ENCODE results near the gene LMO3. TPM values are rescaled to one million over a fixed set of nuclear protein-coding genes. Genes with fewer than 3 reads are reported as not detected.
A peak's percentile ranks its signal among the peaks of the same experiment; 100 is the strongest.

LMO3 gene
- total RNA-seq, 1 donor from 2014 or later = 0.69 TPM

DNA sequence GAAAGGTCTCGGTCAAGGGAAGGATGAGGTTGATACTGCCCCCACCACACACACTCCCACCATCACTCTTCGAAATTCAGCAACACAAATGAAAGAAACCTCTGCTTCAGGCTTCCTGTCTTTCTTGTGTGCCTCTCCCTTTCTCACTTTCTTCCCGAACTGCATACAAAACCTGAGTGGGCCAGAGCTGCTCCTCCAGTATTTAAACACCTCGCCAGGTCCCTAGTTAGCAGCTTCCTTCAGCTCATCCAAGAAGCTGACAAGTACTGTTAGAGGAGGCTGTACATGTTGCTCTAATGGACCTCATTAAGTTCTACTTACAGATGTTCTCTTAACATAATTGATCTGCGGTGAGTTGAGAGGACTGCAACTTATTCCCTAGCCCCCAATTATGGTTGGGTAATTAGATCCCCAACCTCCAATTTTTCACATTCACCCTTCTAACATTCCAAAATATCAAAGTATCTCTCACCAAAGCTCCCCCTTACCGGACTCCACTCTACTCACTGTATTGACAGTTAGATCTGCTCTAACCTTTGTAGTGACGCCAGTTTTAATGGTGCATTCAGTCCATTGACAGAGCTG is 4.1 kb upstream of the LMO3 start:
- peaks cover 75% of the 10 kb centered on the region for H3K27me3 Mint-ChIP-seq (ENCODE audit: low read depth)
- H3K36me3 Mint-ChIP-seq = no peaks in the 10 kb centered on the region
- no peak overlapping the region for H3K27ac Mint-ChIP-seq
- TF ChIP-seq, protein P1, sequence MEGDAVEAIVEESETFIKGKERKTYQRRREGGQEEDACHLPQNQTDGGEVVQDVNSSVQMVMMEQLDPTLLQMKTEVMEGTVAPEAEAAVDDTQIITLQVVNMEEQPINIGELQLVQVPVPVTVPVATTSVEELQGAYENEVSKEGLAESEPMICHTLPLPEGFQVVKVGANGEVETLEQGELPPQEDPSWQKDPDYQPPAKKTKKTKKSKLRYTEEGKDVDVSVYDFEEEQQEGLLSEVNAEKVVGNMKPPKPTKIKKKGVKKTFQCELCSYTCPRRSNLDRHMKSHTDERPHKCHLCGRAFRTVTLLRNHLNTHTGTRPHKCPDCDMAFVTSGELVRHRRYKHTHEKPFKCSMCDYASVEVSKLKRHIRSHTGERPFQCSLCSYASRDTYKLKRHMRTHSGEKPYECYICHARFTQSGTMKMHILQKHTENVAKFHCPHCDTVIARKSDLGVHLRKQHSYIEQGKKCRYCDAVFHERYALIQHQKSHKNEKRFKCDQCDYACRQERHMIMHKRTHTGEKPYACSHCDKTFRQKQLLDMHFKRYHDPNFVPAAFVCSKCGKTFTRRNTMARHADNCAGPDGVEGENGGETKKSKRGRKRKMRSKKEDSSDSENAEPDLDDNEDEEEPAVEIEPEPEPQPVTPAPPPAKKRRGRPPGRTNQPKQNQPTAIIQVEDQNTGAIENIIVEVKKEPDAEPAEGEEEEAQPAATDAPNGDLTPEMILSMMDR (IDR thresholded peaks at IDR 0.05; ENCODE audit: unreplicated experiment) = no peak
- H3K9me3 Mint-ChIP-seq = no peaks in the 10 kb centered on the region
- no peak for DNase-seq (ENCODE audit: low spot score in 2 of 2, unreplicated experiment in 2 of 2)
- H3K4me3 Mint-ChIP-seq = no peak overlapping the region
- H3K4me1 Mint-ChIP-seq = peaks cover 36% of the 10 kb centered on the region

DNA sequence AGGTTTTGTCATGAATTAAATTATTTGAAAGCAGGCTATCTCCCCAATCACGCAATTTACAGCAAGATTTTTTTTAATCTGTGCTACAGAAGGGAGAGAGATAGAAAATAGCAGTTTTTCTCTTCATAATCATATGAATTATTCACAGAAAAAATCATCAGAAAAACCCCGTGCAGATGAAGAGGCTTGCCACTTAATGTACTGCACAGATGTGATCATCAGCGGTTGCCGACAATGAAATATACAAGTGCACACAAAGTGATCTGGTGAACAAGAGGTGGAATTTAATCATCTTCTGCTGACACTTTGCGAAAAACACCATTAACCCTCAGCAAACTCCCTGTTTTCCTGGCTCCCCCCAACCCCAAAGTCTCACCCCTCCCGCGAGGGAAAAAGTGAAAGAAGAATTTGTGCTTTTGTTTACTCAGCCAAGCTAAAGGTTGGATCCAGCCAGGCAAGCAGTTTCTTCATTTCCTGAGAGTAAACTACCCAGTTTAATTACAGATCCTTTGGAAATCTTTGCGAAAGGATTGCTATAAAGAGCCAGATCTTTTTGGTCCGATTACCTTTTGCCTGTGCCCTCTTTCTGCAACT is 3.1 kb upstream of the LMO3 start:
- no peak overlapping the region for H3K27ac Mint-ChIP-seq
- peaks cover 81% of the 10 kb centered on the region for H3K27me3 Mint-ChIP-seq (ENCODE audit: low read depth)
- H3K9me3 Mint-ChIP-seq = no peaks in the 10 kb centered on the region
- H3K4me1 Mint-ChIP-seq = peaks cover 46% of the 10 kb centered on the region
- no peak overlapping the region for H3K4me3 Mint-ChIP-seq
- no peaks in the 10 kb centered on the region for H3K36me3 Mint-ChIP-seq
- DNase-seq (ENCODE audit: low spot score in 2 of 2, unreplicated experiment in 2 of 2) = no peak
- TF ChIP-seq, protein P1 (IDR thresholded peaks at IDR 0.05; ENCODE audit: unreplicated experiment) = no peak

DNA sequence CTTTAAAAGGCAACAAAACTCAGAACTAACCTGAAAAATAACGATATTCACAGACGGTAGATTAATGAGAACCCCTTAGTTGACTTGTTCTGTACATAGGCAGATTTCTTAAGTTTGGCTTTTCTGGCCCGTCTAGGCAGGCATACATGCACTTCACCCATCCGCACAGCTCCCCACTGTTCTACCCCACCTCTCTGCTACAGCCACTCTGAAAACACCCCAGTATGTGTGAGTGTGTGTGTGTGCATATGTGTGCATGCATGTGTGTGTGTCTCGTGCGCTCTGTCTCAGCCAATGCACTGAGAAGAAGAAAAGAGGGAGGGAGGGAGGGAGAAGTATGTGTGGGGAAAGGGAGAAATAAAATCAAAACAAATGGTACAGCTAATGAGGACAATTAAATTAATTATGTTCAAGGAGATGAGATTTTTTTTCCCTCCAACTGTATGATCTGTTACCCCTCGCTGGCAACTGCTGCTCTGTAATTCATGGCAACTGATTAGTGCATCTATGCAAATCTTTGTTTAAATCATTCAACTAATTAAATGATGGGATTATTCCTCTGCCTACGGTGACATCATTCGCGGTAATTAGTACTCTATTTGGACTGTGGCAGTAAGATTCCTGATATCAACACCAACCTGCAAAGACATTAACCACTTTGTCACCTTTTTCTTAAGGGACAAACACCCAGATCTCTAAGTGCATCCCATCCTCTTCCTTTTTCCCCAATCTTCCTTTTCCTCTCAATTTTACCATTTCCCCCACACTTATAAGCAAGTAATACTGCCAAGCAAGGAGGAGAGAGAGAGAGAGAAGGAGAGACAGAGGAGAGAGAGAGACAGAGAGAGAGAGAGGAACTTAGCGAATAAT is 2.2 kb upstream of the LMO3 start:
- H3K27ac Mint-ChIP-seq = no peak overlapping the region
- H3K27me3 Mint-ChIP-seq (ENCODE audit: low read depth) = peaks cover 88% of the 10 kb centered on the region
- no peak overlapping the region for H3K4me3 Mint-ChIP-seq
- H3K9me3 Mint-ChIP-seq = no peaks in the 10 kb centered on the region
- TF ChIP-seq, protein P1 (IDR thresholded peaks at IDR 0.05; ENCODE audit: unreplicated experiment) = no peak
- H3K36me3 Mint-ChIP-seq = no peaks in the 10 kb centered on the region
- DNase-seq (ENCODE audit: low spot score in 2 of 2, unreplicated experiment in 2 of 2) = no peak
- peaks cover 47% of the 10 kb centered on the region for H3K4me1 Mint-ChIP-seq

DNA sequence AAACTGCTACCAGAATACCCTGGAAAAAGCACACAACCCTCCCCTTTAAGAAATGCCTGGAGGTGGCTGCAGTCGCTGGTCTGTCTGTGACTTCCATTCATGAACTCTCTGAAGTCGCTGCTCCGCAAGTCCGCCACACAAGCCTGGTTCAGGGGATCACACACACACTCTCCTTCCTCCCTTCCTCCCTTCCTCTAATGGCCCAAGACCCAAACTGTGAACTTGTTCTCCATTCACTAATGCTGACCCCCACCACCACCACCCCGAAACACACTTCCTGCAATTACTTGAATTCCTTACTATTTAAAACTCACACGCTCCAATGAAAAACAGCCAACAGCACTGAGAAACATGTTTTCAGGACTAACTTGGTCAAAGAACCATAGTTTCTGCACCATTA is 1.0 kb upstream of the LMO3 start:
- no peaks in the 10 kb centered on the region for H3K9me3 Mint-ChIP-seq
- peaks cover 47% of the 10 kb centered on the region for H3K4me1 Mint-ChIP-seq
- TF ChIP-seq, protein P1 (IDR thresholded peaks at IDR 0.05; ENCODE audit: unreplicated experiment) = no peak
- H3K36me3 Mint-ChIP-seq = no peaks in the 10 kb centered on the region
- no peak overlapping the region for H3K27ac Mint-ChIP-seq
- peaks cover 95% of the 10 kb centered on the region for H3K27me3 Mint-ChIP-seq (ENCODE audit: low read depth)
- H3K4me3 Mint-ChIP-seq = peak overlapping the region; percentile 72
- no peak for DNase-seq (ENCODE audit: low spot score in 2 of 2, unreplicated experiment in 2 of 2)

DNA sequence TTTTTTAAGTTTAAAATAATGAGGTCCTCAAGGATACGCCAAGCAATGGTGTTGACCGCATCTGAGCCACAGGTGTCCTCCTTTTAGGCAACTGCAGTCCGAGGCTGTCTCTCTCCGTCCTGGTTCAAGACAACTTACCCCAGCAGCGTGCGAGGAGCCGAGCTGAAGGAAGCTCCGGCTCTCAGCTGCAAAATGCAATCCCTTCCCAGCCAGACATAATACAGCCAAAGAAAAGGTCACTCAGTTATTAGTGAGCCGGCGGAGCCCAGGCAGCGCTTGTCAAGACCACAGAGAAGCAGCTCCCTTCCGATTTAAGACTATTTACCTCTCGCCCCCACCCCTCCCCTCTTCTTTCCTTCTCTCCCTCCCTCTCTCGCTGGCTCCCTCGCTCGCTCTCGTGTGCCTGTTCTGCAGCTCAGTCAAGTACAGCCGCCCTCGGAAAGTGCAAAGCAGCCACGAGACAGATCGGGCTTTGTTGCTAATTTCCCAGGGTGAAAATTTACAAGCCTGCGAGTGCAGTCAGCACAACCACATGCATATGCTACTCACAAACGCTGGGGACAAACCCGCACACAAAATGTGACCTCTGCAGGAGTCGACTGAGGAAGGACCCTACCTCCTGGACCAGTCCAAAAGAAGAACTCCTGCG is 363 bp upstream of the LMO3 start:
- Mint-ChIP-seq H3K4me1 (peaks cover 46% of the 10 kb centered on the region), H3K4me3 (peak overlapping the region; percentile 72), H3K9me3 (no peaks in the 10 kb centered on the region), H3K27me3 (ENCODE audit: low read depth) (peaks cover 97% of the 10 kb centered on the region), H3K27ac (no peak overlapping the region), H3K36me3 (no peaks in the 10 kb centered on the region)
- DNase-seq (ENCODE audit: low spot score in 2 of 2, unreplicated experiment in 2 of 2) = peak in 1 of 2 experiments; percentile 42
- TF ChIP-seq, protein P1 (IDR thresholded peaks at IDR 0.05; ENCODE audit: unreplicated experiment) = no peak

Measured in mesothelial cell of epicardium (in vitro differentiated cells).